H1 (cell line): Measurements from ENCODE around the gene TOB2. TPM values are rescaled to one million over a fixed set of nuclear protein-coding genes. Genes with fewer than 3 reads are reported as not detected.

Experiments
- CTCF ChIA-PET: fragments of 300-600 bp; sonication (Branson Sonifier 250); formaldehyde crosslinking; loops from one replicate; lab custom pipeline; 2021; ENCODE audit not compliant: partially characterized antibody; lab: Charles Lee
- POLR2A ChIA-PET: fragments of 300-600 bp; sonication (Branson Sonifier 250); formaldehyde crosslinking; loops from one replicate; lab custom pipeline; 2021; ENCODE audit warnings: inconsistent platforms; ENCODE audit not compliant: partially characterized antibody; lab: Charles Lee
- DNase-seq, 2 experiments: peaks; one replicate each; pipeline versions ENCODE4 v3.0.0 to v3.0.0-alpha.2; 2010 to 2022; ENCODE audit warnings: low spot score in 2 of 2, low read depth in 1 of 2, mixed read lengths in 1 of 2
- FAIRE-seq: peaks from 2 replicates; lab custom pipeline; 2011; peaks lifted over from hg19 to GRCh38; lab: Jason Lieb, UNC
- H2AFZ ChIP-seq: 2 replicates; pipeline ENCODE4 v1.8.1; 2012; ENCODE audit warnings: low read length, inconsistent platforms
- H2AK5ac ChIP-seq: 2 replicates; pipeline ENCODE4 v1.6.1; 2013; ENCODE audit warnings: low read depth, low read length
- H2BK120ac ChIP-seq: replicated peaks from 2 replicates; pipeline ENCODE3; 2013; ENCODE audit warnings: low read depth, low read length, inconsistent platforms
- H2BK12ac ChIP-seq: 2 replicates; pipeline ENCODE4 v1.6.1; 2013; ENCODE audit warnings: low read depth, low read length
- H2BK15ac ChIP-seq: 2 replicates; pipeline ENCODE4 v1.6.1; 2013; ENCODE audit warnings: low read length
- H2BK20ac ChIP-seq: 2 replicates; pipeline ENCODE4 v1.6.1; 2013; ENCODE audit warnings: low read length
- H2BK5ac ChIP-seq: 2 replicates; pipeline ENCODE4 v1.6.1; 2013; ENCODE audit warnings: low read depth, low read length
- H3K14ac ChIP-seq: 2 replicates; pipeline ENCODE4 v1.6.1; 2013; ENCODE audit warnings: inconsistent platforms; ENCODE audit not compliant: insufficient read length
- H3K18ac ChIP-seq: 2 replicates; pipeline ENCODE4 v1.6.1; 2013; ENCODE audit warnings: low read length; ENCODE audit errors: extremely low read depth
- H3K23ac ChIP-seq: 2 replicates; pipeline ENCODE4 v1.6.1; 2013; ENCODE audit warnings: inconsistent platforms; ENCODE audit not compliant: insufficient read length
- H3K23me2 ChIP-seq: 2 replicates; pipeline ENCODE4 v1.6.1; 2013; ENCODE audit warnings: low read depth, low read length
- H3K27ac ChIP-seq: 2 replicates; pipeline ENCODE4 v1.6.1; 2011; ENCODE audit warnings: low read depth, low read length, inconsistent platforms
- H3K27me3 ChIP-seq, 4 experiments: replicated peaks in 1 of 4; 1 replicate in 1 of 4; 2 replicates in 3 of 4; pipeline versions ENCODE4 v1.6.1 to v1.8.1; 2011 to 2013; ENCODE audit warnings: low read length in 3 of 4, mild to moderate bottlenecking in 3 of 4, inconsistent platforms in 2 of 4, mixed read lengths in 2 of 4, moderate library complexity in 1 of 4; ENCODE audit not compliant: control insufficient read depth in 3 of 4, insufficient read depth in 3 of 4; ENCODE audit errors: extremely low read depth in 1 of 4
- H3K36me3 ChIP-seq, 4 experiments: 2 replicates each; pipeline versions ENCODE4 v1.6.1 to v1.8.1; 2011 to 2013; ENCODE audit warnings: mild to moderate bottlenecking in 4 of 4, low read length in 3 of 4, moderate library complexity in 2 of 4, control low read depth in 1 of 4, inconsistent platforms in 1 of 4; ENCODE audit not compliant: insufficient read depth in 4 of 4, control insufficient read depth in 2 of 4
- H3K4ac ChIP-seq: replicated peaks from 2 replicates; pipeline ENCODE3; 2013; ENCODE audit warnings: low read length, low read depth, mixed read lengths, inconsistent platforms; ENCODE audit not compliant: insufficient read length
- H3K4me1 ChIP-seq, 4 experiments: replicated peaks in 1 of 4; 1 replicate in 1 of 4; 2 replicates in 3 of 4; pipeline versions ENCODE4 v1.6.1 to v1.8.1; 2011 to 2013; ENCODE audit warnings: low read length in 3 of 4, inconsistent platforms in 2 of 4, mixed read lengths in 1 of 4; ENCODE audit not compliant: insufficient read depth in 4 of 4, control insufficient read depth in 3 of 4
- H3K4me2 ChIP-seq, 2 experiments: 2 replicates each; pipeline versions ENCODE4 v1.6.1 to v1.8.1; 2011 to 2013; ENCODE audit warnings: low read depth in 2 of 2, low read length in 2 of 2, control low read depth in 1 of 2, inconsistent platforms in 1 of 2, mild to moderate bottlenecking in 1 of 2; ENCODE audit not compliant: insufficient read depth in 1 of 2
- H3K4me3 ChIP-seq, 4 experiments: fragments of 200-600, 300-600 bp in 1 of 4; sonication (generic), shearing (Covaris generic), sonication (Bioruptor Twin) in 1 of 4; 2 replicates each; pipeline versions ENCODE4 v1.5.1 to v1.8.1; 2011 to 2016; ENCODE audit warnings: low read length in 4 of 4, low read depth in 3 of 4, control low read depth in 2 of 4, inconsistent platforms in 2 of 4, mild to moderate bottlenecking in 2 of 4, mixed read lengths in 1 of 4, moderate library complexity in 1 of 4; ENCODE audit not compliant: insufficient read depth in 2 of 4; ENCODE audit errors: extremely low read depth in 1 of 4
- H3K56ac ChIP-seq: replicated peaks from 2 replicates; pipeline ENCODE3; 2013; ENCODE audit warnings: low read depth, mild to moderate bottlenecking, mixed read lengths, low read length, inconsistent platforms; ENCODE audit not compliant: insufficient read length
- H3K79me1 ChIP-seq: 2 replicates; pipeline ENCODE4 v1.6.1; 2013; ENCODE audit warnings: low read depth, low read length, control low read depth
- H3K79me2 ChIP-seq, 2 experiments: 2 replicates each; pipeline versions ENCODE4 v1.6.1 to v1.8.1; 2012 to 2013; ENCODE audit warnings: low read length in 2 of 2, mild to moderate bottlenecking in 2 of 2, inconsistent platforms in 1 of 2; ENCODE audit not compliant: insufficient read depth in 2 of 2, control insufficient read depth in 1 of 2
- H3K9ac ChIP-seq, 4 experiments: replicated peaks in 1 of 4; 1 replicate in 1 of 4; 2 replicates in 3 of 4; pipeline versions ENCODE4 v1.6.1 to v1.8.1; 2011 to 2013; ENCODE audit warnings: low read depth in 3 of 4, low read length in 3 of 4, control low read depth in 2 of 4, mild to moderate bottlenecking in 2 of 4, moderate library complexity in 2 of 4, inconsistent platforms in 1 of 4; ENCODE audit errors: extremely low read depth in 1 of 4
- H3K9me3 ChIP-seq, 2 experiments: 2 replicates each; pipeline versions ENCODE4 v1.6.1 to v1.8.1; 2012 to 2013; ENCODE audit warnings: mild to moderate bottlenecking in 2 of 2, moderate library complexity in 2 of 2, control low read depth in 1 of 2, inconsistent platforms in 1 of 2, low read depth in 1 of 2, low read length in 1 of 2, mixed read lengths in 1 of 2; ENCODE audit not compliant: insufficient read depth in 2 of 2
- H4K20me1 ChIP-seq, 2 experiments: replicated peaks in 1 of 2; 2 replicates each; pipeline versions ENCODE3 to v1.8.1; 2011 to 2013; ENCODE audit warnings: inconsistent platforms in 2 of 2, low read length in 2 of 2, mild to moderate bottlenecking in 1 of 2; ENCODE audit not compliant: insufficient read depth in 2 of 2, control insufficient read depth in 1 of 2
- H4K5ac ChIP-seq: 2 replicates; pipeline ENCODE4 v1.6.1; 2013; ENCODE audit warnings: low read length, low read depth, mixed read lengths, inconsistent platforms; ENCODE audit not compliant: insufficient read length
- H4K8ac ChIP-seq: 2 replicates; pipeline ENCODE4 v1.8.0; 2013; ENCODE audit warnings: mild to moderate bottlenecking, moderate library complexity, low read length, inconsistent platforms; ENCODE audit not compliant: insufficient read depth; ENCODE audit errors: extremely low read depth
- H4K91ac ChIP-seq: replicated peaks from 2 replicates; pipeline ENCODE3; 2013; ENCODE audit warnings: low read length, mixed read lengths, inconsistent platforms; ENCODE audit not compliant: insufficient read length
- ASH2L ChIP-seq: fragments of 200-600, 300-600 bp; sonication (generic); IDR thresholded peaks from one replicate; pipeline ENCODE4 v1.7.1; 2017; ENCODE audit warnings: low read length
- BCL11A ChIP-seq, 2 experiments: IDR thresholded peaks; one replicate each; pipeline ENCODE4 v1.6.1; 2011; ENCODE audit warnings: low read depth in 2 of 2, low read length in 2 of 2, mild to moderate bottlenecking in 2 of 2
- GABPA ChIP-seq: IDR thresholded peaks from 2 replicates; pipeline ENCODE4 v1.6.1; 2011; ENCODE audit warnings: mild to moderate bottlenecking, low read length, moderate library complexity, borderline replicate concordance; ENCODE audit not compliant: insufficient read depth
- RAD21 ChIP-seq, 2 experiments: IDR thresholded peaks in 1 of 2; conservative IDR thresholded peaks in 1 of 2; 2 replicates each; pipeline ENCODE4 v1.6.1; 2011; ENCODE audit warnings: low read depth in 2 of 2, low read length in 2 of 2, improper control_type of control experiment in 1 of 2, inconsistent platforms in 1 of 2, mild to moderate bottlenecking in 1 of 2, moderate library complexity in 1 of 2
- RBBP5 ChIP-seq: IDR thresholded peaks from 2 replicates; pipeline ENCODE4 v1.7.1; 2012; ENCODE audit warnings: low read depth, mild to moderate bottlenecking, inconsistent platforms, low read length, moderate library complexity, borderline replicate concordance
- YY1 ChIP-seq: IDR thresholded peaks from 2 replicates; pipeline ENCODE4 v1.6.1; 2011; ENCODE audit warnings: low read depth, mild to moderate bottlenecking, low read length
- WGBS, 2 experiments: shearing (Covaris generic) in 1 of 2; methylation state at CpG; one replicate each; pipeline versions ENCODE4 v1.1.6 to v1.1.7; 2013 to 2015; ENCODE audit warnings: low lambda C conversion rate in 2 of 2, mixed read lengths in 2 of 2, inconsistent platforms in 1 of 2, low coverage in 1 of 2, missing lambda C conversion rate in 1 of 2; ENCODE audit not compliant: insufficient replicate concordance in 2 of 2, insufficient coverage in 1 of 2, insufficient read length in 1 of 2; ENCODE audit errors: extremely low coverage in 1 of 2, missing lambda C conversion rate in 1 of 2; 5-methylcytosine and 5-hydroxymethylcytosine counted together
- polyA plus RNA-seq, 7 experiments: library from polyadenylated mRNA; depleted of rRNA in 3 of 7; stranded (reverse) in 5 of 7; unstranded in 2 of 7; fragments of >200 nt in 5 of 7; fragments of 200-250 nt in 2 of 7; gene quantifications; 1 replicate in 5 of 7; 2 replicates in 1 of 7; 4 replicates in 1 of 7; pipeline versions ENCODE4 v1.2.1 to v1.2.3, GENCODE V29; 2011 to 2013; ENCODE audit warnings: missing spikeins in 2 of 7, mixed read lengths in 2 of 7
- total RNA-seq: library from RNA; stranded (reverse); fragmentation: NEBNext Ultra II Directional; extraction: Animal tissue kit (Norgen Biotek cat#: 25700); gene quantifications from 2 replicates; pipeline ENCODE4 v1.2.1, GENCODE V29; 2021
- TF ChIP-seq, protein P1 (sequence below): IDR thresholded peaks from 2 replicates; pipeline ENCODE4 v1.6.1; 2012; ENCODE audit warnings: inconsistent platforms

The TOB2 gene
- total and polyA plus RNA-seq, 2 of the 8 experiments (the other 6 are each of a cell fraction or from before 2014, with no cell fraction given): 27.0 to 54.1 TPM

DNA sequence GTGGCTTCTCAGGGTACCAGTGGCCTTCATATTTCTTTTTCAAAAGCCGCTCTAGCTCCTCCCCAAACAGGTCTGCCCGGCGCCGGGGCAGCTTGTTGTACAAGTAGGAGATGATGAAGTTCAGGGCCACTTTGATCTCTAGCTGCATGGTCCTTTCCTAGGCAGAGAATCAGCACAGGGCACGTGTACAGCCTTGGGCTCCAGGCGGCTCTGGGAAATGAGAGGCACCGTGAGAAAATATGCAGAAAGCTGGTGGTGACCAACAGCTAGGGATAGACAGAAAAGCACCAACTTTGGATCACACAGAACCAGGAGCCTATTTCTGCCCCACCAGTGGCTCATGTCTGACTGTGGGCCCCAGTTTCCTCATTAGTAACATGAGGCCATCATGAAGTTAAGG lies 9.4 kb downstream of the TOB2 start:
- H3K79me1 ChIP-seq: peaks cover 12% of the 10 kb centered on the region
- H3K9ac ChIP-seq: no peak overlapping the region
- no peak overlapping the region for H2AFZ ChIP-seq
- peaks cover 24 to 37% of the 10 kb centered on the region in 2 experiments for H4K20me1 ChIP-seq
- H3K18ac ChIP-seq: no peak overlapping the region
- FAIRE-seq: no peak
- no peak overlapping the region for H2BK20ac ChIP-seq
- no peak overlapping the region for H3K4me2 ChIP-seq
- H4K5ac ChIP-seq: no peak overlapping the region
- H2BK120ac ChIP-seq: no peak overlapping the region
- peaks cover 17 to 57% (median 31%) of the 10 kb centered on the region in 4 experiments for H3K36me3 ChIP-seq
- 94% methylated on average over 7 of the region's 7 CpGs; no CpG with 5 or more reads in 1 of the 2 experiments for WGBS, 2 experiments
- H3K14ac ChIP-seq: no peak overlapping the region
- no peak overlapping the region for H3K4ac ChIP-seq
- no peaks in the 10 kb centered on the region for H3K4me1 ChIP-seq
- ChIA-PET CTCF (interaction anchor here (0.8 to 2.7 kb wide), 10 partner anchors 8 to 98 kb away, joined by 3 to 9 read pairs (median 4); partner anchors contain the start of genes ACO2 and PHF5A), POLR2A (interaction anchor here (0.8 to 4.3 kb wide), 12 partner anchors 9 to 87 kb away, joined by 3 to 63 read pairs (median 4); partner anchors contain the start of genes ACO2, PHF5A and TOB2)
- H3K4me3 ChIP-seq: no peak overlapping the region
- no peak overlapping the region for H4K8ac ChIP-seq
- H3K27me3 ChIP-seq: no peaks in the 10 kb centered on the region
- no peak overlapping the region for H2BK5ac ChIP-seq
- no peaks in the 10 kb centered on the region for H3K23me2 ChIP-seq
- no peak overlapping the region for H2AK5ac ChIP-seq
- no peak overlapping the region for H3K27ac ChIP-seq
- H2BK12ac ChIP-seq: no peak overlapping the region
- H3K23ac ChIP-seq: no peak overlapping the region
- H4K91ac ChIP-seq: no peak overlapping the region
- H3K79me2 ChIP-seq: peaks cover 2 to 62% of the 10 kb centered on the region in 2 experiments
- H3K56ac ChIP-seq: no peak overlapping the region
- H2BK15ac ChIP-seq: no peak overlapping the region
- no peak for DNase-seq
- H3K9me3 ChIP-seq: no peaks in the 10 kb centered on the region
- TF ChIP-seq YY1 (no peak), GABPA (no peak), ASH2L (no peak), BCL11A (IDR thresholded peaks at IDR 0.05; ENCODE audit: low read depth in 2 of 2, low read length in 2 of 2) (no peak), RBBP5 (no peak), RAD21 (IDR thresholded peaks at IDR 0.05 in 1 of 2, conservative IDR thresholded peaks at IDR 0.05 in 1 of 2; ENCODE audit: low read depth in 2 of 2, low read length in 2 of 2) (no peak)
- TF ChIP-seq, protein P1, sequence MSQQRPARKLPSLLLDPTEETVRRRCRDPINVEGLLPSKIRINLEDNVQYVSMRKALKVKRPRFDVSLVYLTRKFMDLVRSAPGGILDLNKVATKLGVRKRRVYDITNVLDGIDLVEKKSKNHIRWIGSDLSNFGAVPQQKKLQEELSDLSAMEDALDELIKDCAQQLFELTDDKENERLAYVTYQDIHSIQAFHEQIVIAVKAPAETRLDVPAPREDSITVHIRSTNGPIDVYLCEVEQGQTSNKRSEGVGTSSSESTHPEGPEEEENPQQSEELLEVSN: no peak
